NCI-H1417 treated with DMSO at 0.1 percent for 48 hours (cell line): ENCODE results near the gene DAP3.
"Not testable (repeated sequence)": the region's sequence is repeated elsewhere in the genome, so short reads cannot be mapped to it uniquely, and the experiment has no call there.

ENCODE experiments used
- DNase-seq: peaks from one replicate; lab custom pipeline; 2025; lab: John Stamatoyannopoulos, UW

DAP3 gene

DNA sequence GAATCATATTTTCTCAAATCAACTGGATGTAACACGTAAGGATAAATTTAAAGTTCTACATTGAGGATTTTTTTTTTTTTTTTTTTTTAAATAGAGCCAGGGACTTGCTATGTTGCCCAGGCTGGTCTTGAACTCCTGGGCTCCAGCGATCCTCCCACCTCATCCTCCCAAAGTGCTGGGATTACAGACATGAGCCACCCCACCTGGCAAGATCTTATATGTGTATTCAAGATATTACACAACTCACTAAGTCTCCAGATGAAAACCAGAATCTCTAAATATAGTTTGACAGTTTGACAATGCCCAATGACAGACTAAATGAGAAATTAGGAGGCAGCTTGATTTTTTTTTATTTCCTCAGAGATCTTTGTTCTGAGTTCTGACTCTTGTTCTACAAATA is 7.1 kb upstream of the DAP3 start:
- DNase-seq: no peak

DNA sequence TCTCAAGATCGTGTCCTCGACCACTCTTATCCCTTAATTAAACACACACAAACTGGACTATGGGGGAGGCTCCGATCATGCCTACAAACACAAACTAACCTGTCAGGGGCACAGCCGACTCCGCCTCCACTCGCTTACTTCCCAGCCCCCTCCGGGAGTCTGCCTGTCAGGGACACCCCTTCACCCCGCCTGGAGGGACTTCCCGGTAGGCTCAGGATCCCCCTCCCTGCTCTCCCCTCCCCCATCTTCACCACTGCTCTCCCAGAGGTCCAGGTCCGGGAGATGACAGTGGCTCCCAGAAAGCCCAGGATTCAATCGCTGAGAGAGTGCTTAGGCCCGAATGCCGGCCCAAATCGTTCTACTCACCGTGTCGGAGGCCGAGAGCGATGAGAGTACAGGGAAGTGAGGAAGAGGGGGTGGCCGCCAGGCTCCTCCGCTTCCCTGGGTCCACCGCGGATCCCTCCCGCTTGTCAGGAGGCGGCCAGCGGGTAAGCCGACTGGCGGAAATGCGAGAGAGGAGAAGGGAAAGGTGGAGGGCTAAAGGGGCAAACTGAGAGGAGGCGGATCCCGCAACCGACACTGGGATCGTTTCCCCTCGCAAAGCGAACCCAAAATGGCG is 1.1 kb upstream of the DAP3 start:
- not testable (repeated sequence) for DNase-seq

DNA sequence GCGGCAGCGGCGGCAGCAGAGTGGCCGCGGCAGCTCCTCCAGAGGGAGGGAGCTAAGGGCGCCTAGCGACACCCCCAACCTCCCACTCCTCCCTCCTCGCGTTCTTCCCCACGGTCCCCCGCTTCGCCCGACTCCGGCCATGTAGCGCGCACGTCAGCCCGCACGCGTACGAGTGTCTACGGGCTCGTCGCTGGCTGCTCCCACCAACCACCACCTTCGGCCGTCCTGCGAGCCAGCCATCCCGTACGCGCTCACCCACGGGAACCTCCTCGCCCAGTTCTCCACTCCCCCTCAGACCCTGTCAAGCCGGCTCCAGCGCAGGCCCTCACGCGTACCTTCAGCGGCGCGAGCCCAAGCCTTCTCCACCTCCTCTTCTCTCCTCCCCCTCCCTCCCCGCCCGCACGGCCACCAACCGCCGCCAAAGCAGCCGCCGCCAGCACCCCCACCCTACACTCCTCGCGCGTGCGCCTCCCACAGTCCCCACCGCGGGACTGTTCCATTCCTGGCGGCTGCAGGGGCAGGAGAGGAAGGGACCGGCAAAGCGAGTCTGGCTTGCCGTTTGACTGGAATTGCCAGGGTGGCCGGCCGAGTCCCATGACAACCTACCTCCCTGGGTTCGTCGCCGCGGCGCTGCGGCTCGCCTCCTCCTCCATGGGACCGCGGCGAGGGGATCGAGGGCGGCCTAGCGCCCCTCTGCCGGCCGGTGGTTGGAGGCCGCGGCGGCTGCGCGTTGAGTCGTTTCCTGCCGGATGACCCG is 389 bp upstream of the DAP3 start, which contains the start of gene YY1AP1:
TSS of gene YY1AP1 (minus strand) at position 451 of the 757 bp plus-strand sequence. CDS start 8,338 bp downstream, outside the sequence.
- DNase-seq: peak; percentile 50

DNA sequence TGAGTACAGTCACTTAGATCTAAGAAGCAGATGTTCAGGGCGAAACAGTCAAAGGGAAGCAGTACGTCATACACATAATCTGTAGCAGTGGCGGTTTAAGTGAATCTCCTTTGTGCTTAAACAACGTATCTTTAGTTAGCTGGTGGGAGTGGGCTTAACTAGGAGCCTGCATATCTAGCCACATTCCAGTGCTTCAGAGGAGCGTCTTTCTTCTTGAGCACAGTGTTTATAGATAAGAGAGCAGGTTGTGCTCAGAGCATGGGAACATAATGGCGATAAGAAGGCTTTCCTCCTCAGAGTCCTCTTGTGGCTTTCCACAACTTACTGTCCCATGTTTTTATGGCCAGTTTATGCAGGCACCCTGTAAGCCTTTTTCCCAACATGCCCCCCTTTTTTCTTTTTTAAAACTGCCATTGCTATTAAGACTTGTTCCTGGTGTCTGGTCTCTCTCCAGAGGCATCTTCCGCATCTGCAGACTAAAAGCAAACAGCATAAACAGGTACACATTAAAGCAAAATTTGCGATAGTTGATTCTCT is 3.2 kb downstream of the DAP3 start:
- no peak for DNase-seq

DNA sequence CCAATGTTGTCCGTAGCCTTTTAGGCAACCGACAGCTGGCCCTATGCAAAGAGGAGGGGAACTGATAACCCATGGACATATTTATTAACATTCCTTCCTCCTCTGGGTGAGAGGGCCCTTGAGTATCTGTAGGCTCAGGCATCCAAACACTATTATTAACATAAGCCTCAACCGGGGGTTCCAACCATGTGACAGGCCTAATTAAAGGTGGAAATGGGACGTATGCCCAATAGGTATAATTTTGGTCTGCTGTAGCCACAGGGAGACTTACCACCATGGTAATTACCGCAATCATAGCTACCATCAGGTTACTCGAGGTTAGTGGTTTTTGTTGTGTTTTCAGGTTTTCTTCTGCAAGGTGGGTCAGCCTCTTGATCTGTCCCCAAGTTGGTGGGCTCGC is 5.3 kb downstream of the DAP3 start:
- DNase-seq: no peak

DNA sequence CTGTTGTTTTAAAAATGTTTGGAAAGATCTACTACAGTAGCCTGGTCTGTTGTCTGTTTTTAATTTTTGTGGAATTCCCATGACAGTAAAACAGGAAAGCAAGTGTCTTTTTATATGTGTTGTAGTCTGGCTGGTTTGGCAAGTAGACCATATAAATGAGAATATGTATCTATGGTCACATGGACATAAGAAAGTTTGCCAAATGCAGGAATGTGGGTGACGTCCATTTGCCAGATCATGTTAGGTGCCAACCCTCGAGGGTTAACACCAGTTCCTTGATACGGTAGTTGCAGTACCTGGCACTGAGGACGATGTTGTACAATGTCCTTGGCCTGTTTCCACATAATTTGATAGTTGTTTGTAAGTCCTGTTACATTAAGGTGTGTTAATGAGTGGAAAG is 6.2 kb downstream of the DAP3 start:
- DNase-seq: no peak

DNA sequence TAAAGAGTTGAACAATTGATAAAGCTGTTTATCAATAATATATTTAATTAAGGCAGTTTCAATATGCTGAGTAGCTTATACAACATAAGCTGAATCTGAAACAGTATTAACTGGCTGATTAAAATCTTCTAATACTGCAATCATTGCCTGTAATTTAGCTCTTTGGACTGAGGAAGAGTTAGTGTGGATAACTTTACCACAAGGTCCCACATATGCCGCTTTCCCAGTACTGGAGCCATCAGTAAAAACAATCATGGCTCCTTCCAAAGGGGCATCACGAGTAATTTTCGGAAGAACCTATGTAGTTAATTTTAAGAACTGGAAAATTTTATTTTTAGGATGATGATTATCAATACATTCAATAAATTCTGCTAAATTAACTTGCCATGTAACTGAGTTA is 6.7 kb downstream of the DAP3 start:
- DNase-seq: no peak

DNA sequence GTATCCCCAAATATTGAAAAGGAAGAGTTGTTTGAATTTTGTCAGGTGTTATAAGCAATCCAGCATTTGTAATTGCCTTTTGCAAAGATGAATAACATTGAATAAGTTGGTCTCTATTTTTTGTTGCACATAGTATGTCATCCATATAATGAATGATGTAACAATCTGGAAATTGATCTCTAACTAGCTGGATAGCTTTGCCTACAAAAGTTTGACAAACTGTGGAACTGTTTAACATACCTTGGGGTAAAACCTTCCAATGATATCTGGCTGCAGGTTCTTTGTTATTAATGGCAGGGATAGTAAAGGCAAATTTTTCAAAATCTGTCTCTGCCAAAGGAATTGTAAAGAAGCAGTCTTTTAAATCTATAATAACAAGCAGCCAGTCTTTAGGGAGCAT is 7.6 kb downstream of the DAP3 start:
- no peak for DNase-seq

DNA sequence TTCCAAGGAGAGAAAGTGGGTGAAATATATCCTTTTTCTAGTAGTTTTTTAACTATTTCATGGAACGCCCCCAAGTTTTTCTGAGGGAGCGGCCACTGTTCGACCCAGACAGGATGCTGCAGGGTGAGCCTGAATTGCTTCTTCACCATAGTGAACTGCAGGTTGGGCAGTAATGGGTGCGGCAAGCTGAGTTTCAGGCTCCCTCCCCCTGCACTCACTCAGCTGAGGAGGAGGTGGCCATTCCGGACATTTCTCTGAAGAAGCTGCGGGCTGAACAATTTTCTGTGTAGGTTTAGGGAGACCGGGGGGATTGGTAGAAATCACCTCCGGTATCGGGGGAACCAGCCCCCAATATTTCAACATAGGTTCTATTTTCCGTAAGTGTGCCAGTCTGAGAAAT is 8.2 kb downstream of the DAP3 start:
- DNase-seq: no peak

DNA sequence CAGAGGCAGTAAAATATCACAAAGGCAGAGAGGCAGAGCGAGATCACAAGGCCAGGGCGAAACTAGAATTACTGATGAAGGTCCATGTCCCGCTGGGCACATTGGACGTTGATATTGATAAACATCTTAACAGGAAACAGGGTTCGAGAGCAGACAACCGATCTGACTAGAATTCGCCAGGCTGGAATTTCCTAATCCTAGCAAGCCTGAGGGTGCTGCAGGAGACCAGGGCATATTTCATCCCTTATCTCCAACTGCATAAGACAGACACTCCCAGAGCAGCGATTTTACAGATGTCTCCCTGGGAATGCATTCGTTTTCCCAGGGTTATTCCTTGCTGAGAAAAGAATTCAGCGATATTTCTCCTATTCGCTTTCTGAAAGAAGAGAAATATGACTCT is 8.7 kb downstream of the DAP3 start:
- DNase-seq: not testable (repeated sequence)

DNA sequence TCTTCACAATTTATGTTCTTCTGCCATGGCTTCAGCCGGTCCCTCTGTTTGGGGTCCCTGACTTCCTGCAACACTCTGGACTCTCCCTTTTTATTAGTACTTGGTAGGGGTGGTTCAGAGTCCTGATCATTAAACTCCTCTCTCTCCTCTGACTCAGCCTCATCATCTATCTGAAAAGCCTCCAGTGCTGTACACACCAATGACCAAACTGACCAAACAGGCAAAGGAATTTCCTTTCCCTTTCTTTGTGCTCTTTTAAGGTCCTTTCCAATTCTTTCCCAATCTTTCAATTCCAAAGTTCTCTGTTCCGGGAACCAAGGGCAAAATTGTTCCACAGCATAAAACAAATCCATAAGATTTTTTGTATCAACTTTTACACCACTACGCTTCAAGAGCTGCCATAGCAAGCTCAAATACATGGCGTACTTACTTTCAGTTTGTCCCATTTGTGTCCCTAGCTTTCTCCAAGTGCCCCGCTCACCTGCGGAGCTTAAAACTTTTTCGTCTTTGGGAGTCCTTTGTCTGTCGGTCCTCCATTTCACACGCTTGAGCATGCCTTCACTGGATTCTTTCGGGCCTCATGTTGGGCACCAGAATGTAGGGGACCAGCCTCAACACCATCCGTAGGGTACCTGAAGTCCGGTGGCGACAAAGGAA is 9.6 kb downstream of the DAP3 start:
- DNase-seq: no peak

DNA sequence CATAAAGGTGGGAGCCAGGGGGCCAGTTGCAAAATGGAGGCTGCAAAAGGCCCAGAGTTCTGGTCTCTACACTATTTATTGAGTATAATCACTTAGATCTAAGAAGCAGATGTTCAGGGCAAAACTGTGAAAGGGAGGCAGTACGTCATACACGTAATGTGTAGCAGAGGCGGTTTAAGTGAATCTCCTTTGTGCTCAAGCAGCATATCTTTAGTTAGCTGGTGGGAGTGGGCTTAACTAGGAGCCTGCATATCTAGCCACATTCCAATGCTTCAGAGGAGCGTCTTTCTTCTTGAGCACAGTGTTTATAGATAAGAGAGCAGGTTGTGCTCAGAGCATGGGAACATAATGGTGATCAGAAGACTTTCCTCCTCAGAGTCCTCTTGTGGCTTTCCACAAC is 10.2 kb downstream of the DAP3 start:
- DNase-seq: not testable (repeated sequence)

DNA sequence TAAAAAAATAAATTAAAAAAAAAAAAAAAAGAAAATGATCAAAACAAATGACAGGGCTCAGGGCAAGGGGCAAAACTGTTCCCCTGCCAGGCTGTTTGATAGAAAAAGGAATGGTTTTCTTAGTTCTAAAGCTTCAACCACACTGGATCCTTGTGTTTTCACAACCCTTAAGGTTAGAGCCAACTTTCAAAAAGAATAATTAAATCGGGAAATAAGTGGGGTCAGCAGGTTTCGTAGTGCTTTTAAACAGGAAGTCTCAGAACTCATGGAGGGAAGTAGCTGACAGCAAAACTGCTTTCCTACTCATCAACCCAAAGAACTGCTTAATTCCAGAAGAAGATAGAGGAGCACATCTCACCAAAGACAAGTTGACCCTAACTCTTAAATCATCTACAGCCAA is 12.8 kb downstream of the DAP3 start:
- DNase-seq: not testable (repeated sequence)

DNA sequence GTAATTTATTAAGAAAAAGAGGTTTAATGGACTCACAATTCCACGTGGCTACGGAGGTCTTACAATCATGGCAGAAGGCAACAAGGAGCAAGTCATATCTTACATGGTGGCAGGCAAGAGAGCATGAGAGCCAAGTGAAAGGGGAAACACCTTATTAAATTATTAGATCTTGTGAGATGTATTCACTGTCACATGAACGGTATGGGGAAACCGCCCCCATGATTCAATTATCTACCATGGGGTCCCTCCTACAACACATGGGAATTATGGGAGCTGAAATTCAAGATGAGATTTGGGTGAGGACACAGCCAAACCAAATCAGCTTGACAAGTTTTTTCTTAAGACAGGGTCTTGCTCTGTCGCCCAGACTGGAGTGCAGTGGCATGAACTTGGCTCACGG is 14.3 kb downstream of the DAP3 start:
- DNase-seq: no peak

DNA sequence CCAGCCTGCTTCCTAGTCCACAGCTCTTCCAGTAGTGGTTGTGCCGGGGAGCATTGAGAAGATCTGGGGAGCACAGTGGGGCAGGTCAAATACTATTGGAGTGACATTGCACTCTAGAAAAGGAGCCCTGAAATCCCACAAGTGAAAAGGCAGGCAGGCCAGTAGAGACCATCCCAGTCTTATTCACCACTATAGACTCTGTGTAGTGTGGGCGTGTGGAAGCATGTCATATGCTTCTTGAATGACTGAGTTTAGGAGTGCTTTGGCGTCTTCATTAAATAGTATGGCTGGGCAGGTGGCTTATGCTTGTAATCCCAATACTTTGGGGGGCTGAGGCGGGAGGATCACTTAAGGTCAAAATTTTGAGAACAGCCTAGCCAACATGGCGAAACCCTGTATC is 15.5 kb downstream of the DAP3 start:
- DNase-seq: not testable (repeated sequence)

DNA sequence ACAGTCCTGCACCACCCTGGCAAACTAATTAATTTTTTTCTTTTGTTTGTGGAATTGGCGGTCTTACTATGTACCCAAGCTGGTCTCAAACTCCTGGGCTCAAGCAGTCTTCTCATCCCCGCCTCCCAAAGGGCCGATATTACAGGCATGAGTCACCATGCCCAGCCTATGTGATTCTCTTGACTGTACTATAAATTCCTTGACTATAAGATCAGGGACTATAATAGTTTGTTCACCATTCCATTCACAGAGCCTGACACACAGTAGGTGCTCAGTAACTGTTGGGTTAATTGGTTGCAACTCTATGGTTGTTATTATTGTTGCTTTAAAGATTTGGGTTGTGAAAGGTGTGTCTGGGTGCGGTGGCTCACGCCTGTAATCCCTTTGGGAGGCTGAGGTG is 17.2 kb downstream of the DAP3 start:
- no peak for DNase-seq

DNA sequence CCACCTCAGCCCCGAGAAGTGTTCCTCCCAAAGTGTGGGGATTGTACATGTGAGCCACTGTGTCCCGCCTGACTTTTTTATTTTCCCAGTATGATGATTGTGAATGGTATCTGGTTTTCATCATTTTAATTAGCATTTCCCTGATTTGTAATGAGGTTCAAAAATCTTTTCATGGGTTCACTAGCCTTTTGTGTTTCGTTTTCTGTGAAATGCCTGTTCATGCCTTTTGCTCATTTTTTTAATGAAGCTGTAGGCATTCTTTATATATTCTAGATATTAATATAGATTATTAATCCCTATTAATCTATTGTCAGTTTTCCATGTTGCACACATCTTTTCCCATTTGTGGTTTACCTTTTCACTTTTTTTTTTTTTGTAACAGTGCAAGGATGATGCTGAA is 20.5 kb downstream of the DAP3 start:
- no peak for DNase-seq

DNA sequence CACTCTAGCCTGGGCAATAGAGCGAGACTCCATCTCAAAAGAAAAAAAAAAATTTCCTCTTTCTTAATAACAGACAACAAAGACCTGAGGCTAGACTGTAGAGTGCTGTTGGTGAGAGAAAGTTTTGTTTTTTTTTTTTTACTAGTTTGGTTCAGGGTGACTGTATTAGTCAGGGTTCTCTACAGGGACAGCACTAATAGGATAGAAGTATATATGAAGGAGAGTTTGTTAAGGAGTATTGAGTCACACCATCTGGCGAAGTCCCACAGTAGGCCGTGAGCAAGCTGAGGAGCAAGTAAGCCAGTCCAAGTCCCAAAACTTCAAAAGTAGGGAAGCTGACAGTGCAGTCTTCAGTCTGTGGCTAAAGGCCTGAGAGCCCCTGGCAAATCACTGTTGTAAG is 22.6 kb downstream of the DAP3 start:
- DNase-seq: not testable (repeated sequence)

DNA sequence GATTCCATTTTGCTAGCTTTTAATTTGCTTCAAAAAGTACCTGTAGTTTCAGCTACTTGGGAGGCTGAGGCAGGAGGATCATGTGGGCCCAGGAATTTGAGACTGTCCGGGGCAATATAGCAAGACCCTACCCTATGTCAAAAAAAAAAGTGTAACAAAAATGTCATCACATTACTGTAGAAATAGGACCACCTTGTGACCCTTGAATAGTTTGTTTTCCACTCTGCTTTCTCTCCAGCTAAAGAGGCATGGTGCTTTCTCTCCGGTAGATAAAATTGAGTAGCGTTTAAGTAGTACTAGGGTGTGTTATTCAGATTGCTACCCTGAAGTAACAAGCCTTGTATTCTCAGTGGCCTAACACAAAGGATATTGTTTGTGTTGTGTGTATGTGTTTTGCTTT is 23.7 kb downstream of the DAP3 start:
- DNase-seq: not testable (repeated sequence)

DNA sequence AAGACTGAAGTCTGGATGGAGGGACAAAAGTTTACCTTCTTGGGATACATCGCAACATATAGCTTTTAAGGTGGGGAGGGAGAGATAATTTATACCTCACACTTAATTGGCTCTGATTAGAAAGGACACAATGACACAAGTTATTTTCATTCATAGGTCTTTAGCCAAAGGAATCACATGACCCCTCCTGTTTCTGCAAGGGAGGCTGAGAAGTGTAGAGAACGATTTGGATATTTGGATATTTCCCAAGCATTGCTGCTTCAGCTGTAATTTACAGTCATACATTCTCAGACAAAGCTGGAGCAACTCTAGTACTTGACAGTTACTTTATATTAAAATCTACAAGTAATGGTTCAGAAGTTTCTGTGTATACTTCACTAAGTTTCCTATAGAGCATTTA is 24.2 kb downstream of the DAP3 start:
- DNase-seq: no peak

DNA sequence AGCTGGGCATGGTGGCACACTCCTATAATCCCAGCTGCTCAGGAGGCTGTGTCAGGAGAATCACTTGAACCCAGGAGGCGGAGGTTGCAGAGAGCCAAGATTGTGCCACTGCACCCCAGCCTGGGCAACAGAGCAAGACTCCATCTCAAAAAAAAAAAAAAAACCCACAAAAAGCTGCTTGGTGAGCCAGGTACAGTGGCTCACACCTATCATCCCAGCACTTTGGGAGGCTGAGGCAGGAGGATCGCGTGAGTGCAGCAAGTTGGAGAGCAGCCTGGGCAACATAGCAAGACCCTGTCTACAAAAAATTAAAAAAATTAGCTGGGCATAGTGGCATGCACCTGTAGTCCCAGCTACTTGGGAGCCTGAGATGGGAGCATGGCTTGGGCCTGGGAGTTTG is 26.2 kb downstream of the DAP3 start:
- not testable (repeated sequence) for DNase-seq

DNA sequence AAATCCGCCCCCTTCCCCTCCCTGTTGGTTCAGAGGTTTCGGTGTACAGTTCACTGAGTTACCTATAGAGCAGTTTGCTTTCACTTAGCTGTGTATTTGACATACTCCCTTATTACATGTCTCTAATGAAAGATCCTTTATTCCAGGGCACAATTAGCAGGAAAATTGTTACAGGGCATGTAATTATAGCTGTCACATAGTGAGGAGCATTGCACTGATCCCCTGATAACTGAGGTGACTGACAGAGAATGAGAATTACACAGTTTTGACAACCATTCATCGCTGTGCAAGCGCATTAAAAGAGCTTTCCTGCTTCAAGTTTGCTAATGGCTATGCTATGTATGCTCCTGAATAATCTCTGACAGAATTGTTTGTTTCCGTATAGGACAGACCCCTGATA is 26.9 kb downstream of the DAP3 start:
- peak; percentile 42 for DNase-seq

DNA sequence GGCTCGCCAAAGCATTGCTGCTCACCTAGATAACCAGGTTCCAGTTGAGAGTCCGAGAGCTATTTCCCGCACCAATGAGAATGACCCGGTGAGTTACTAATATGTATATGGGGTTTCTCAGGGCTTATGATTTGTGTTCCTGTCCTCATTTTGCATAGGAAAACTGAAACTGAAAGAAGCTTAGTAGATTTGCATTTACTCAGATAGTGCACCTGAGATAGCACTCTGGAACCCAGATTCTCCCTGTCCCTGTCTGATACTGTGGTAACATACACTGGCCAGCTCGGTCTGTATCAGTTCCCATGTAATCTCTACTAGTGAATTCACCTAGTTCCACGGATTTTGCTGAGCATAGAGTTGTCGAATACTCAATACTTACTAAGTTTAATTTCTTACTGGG is 28.1 kb downstream of the DAP3 start:
- no peak for DNase-seq
